Natural killer cell (primary cell): ENCODE results near the gene NLN. TPM values are rescaled to one million over a fixed set of nuclear protein-coding genes. Genes with fewer than 3 reads are reported as not detected.
"Not testable (repeated sequence)": the region's sequence is repeated elsewhere in the genome, so short reads cannot be mapped to it uniquely, and the experiment has no call there.

ENCODE experiments used
- ATAC-seq, 3 donors: fragments of 150-1000 bp in 2 of 3; fragments of 200-7000 bp in 1 of 3; cut with Tn5 transposase; 1 replicate in 1 of 3; 2 replicates in 2 of 3; pipeline ENCODE4 v1.10.0; 2021; ENCODE audit warnings: mild to moderate bottlenecking in 2 of 3, moderate library complexity in 2 of 3
- DNase-seq, 2 donors: peaks; one replicate each; pipeline versions ENCODE4 v3.0.0 to v3.0.0-alpha.2; 2013 to 2021; ENCODE audit warnings: mixed read lengths in 1 of 2
- H3K27ac ChIP-seq: one replicate; pipeline ENCODE4 v1.5.1; 2013; ENCODE audit warnings: mild to moderate bottlenecking, low read length
- H3K27me3 ChIP-seq: one replicate; pipeline ENCODE4 v1.6.1; 2013; ENCODE audit warnings: low read length; ENCODE audit not compliant: control insufficient read depth, insufficient read depth
- H3K36me3 ChIP-seq: one replicate; pipeline ENCODE4 v1.6.1; 2013; ENCODE audit warnings: low read length; ENCODE audit not compliant: control insufficient read depth, insufficient read depth
- H3K4me1 ChIP-seq: one replicate; pipeline ENCODE4 v1.6.1; 2013; ENCODE audit warnings: low read length; ENCODE audit not compliant: control insufficient read depth, insufficient read depth
- H3K4me3 ChIP-seq: one replicate; pipeline ENCODE4 v1.5.1; 2013; ENCODE audit warnings: low read length
- H3K9me3 ChIP-seq: one replicate; pipeline ENCODE4 v1.6.1; 2013; ENCODE audit warnings: low read length; ENCODE audit not compliant: control insufficient read depth, insufficient read depth
- H3K27ac Mint-ChIP-seq, 2 donors: one replicate each; pipeline ENCODE4 v1.8.0; 2022; ENCODE audit warnings: mild to moderate bottlenecking in 2 of 2, mixed read lengths in 2 of 2, moderate library complexity in 1 of 2
- H3K27me3 Mint-ChIP-seq, 2 donors: one replicate each; pipeline ENCODE4 v1.8.0; 2022; ENCODE audit warnings: low read depth in 2 of 2, mixed read lengths in 2 of 2
- H3K36me3 Mint-ChIP-seq: one replicate; pipeline ENCODE4 v1.8.0; 2022; ENCODE audit warnings: mixed read lengths
- H3K4me1 Mint-ChIP-seq, 2 donors: one replicate each; pipeline ENCODE4 v1.8.0; 2022; ENCODE audit warnings: mixed read lengths in 2 of 2
- H3K4me3 Mint-ChIP-seq: one replicate; pipeline ENCODE4 v1.8.0; 2022; ENCODE audit warnings: mild to moderate bottlenecking, moderate library complexity, mixed read lengths
- H3K9me3 Mint-ChIP-seq, 2 donors: one replicate each; pipeline ENCODE4 v1.8.0; 2022; ENCODE audit warnings: mixed read lengths in 2 of 2
- WGBS: methylation state at CpG from one replicate; pipeline ENCODE4 v1.1.7; 2013; ENCODE audit warnings: missing lambda C conversion rate; ENCODE audit not compliant: insufficient coverage; 5-methylcytosine and 5-hydroxymethylcytosine counted together
- intact Hi-C: fragments of 100-400 bp; cut with micrococcal nuclease; formaldehyde crosslinking; loops from one replicate; pipeline ENCODE4 v1.14.2; 2022
- total RNA-seq, 4 donors: library from RNA; stranded (reverse); fragments of 120-200 nt in 1 of 4; gene quantifications; one replicate each; pipeline versions ENCODE4 v1.2.3 to v1.2.4, GENCODE V29; 2013 to 2022
- TF ChIP-seq, protein P1 (sequence below): fragments of 200-600 bp; IDR thresholded peaks from one replicate; pipeline ENCODE4 v1.8.0; 2022; ENCODE audit warnings: antibody characterized with exemption

Gene NLN
- total RNA-seq, 3 donors from 2014 or later (not counting 1 experiment from before 2014, with no cell fraction given): 0.86 to 2.0 (median 1.3) TPM

DNA sequence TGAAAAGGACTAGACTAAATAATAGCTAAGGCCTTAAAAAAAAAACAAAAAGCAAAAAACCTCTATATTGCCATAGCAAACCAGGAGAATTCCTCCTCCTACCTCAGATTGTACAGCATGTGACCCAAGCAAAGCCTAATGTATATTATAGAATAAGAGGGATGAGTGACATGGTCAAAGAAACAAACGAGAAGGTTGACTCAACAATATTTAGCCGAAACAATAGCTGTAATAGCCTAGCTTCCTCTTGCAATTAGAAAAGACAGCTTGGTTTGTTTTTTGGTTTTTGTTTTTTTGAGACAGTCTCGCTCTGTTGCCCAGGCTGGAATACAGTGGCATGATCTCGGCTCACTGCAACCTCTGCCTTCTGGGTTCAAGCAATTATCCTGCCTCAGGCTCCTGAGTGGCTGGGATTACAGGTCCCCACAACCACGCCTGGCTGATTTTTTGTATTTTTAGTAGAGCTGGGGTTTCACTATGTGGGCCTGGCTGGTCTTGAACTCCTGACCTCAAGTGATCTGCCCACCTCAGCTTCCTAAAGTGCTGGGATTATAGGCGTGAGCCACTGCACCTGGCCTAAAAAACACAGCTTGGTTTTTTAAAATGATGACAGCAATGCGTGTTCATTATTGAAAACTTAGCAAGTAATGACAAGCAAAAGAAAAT is 5.6 kb downstream of the NLN start:
- 78% methylated on average over 6 of the region's 7 CpGs for WGBS
- Mint-ChIP-seq H3K4me3 (no peak overlapping the region), H3K36me3 (no peaks in the 10 kb centered on the region), H3K4me1 (peaks cover 7 to 8% of the 10 kb centered on the region in 2 donors), H3K27ac (no peak overlapping the region), H3K9me3 (no peaks in the 10 kb centered on the region), H3K27me3 (peaks cover 11 to 17% of the 10 kb centered on the region in 2 donors)
- Histone ChIP-seq H3K9me3 (no peaks in the 10 kb centered on the region), H3K27ac (no peak overlapping the region), H3K27me3 (no peaks in the 10 kb centered on the region), H3K36me3 (no peaks in the 10 kb centered on the region), H3K4me1 (peaks cover 6% of the 10 kb centered on the region), H3K4me3 (no peak overlapping the region)
- intact Hi-C loops: no loop called here
- no peak for DNase-seq
- no peak for ATAC-seq
- TF ChIP-seq, protein P1, sequence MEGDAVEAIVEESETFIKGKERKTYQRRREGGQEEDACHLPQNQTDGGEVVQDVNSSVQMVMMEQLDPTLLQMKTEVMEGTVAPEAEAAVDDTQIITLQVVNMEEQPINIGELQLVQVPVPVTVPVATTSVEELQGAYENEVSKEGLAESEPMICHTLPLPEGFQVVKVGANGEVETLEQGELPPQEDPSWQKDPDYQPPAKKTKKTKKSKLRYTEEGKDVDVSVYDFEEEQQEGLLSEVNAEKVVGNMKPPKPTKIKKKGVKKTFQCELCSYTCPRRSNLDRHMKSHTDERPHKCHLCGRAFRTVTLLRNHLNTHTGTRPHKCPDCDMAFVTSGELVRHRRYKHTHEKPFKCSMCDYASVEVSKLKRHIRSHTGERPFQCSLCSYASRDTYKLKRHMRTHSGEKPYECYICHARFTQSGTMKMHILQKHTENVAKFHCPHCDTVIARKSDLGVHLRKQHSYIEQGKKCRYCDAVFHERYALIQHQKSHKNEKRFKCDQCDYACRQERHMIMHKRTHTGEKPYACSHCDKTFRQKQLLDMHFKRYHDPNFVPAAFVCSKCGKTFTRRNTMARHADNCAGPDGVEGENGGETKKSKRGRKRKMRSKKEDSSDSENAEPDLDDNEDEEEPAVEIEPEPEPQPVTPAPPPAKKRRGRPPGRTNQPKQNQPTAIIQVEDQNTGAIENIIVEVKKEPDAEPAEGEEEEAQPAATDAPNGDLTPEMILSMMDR: no peak

DNA sequence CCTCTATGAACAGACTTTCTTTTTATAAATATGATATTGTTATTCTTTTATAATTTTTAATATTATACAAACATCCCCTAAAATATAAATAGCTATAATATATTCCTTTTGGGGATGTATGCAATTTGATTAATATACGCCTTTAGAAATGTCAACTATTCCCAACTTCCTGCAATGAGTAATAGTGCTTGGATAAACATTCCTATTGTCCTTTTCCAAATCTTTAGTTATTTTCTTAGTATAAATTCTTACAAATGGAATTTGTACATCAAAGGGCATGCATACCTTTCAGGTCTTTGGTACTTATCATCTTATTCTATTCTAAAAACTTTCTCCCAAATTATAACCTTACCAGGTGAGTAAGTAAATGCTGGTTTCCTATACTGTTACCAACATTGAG is 6.2 kb downstream of the NLN start:
- Mint-ChIP-seq H3K27me3 (peaks cover 5 to 11% of the 10 kb centered on the region in 2 donors), H3K4me1 (peaks cover 1 to 2% of the 10 kb centered on the region in 2 donors), H3K9me3 (no peaks in the 10 kb centered on the region), H3K4me3 (no peak overlapping the region), H3K36me3 (no peaks in the 10 kb centered on the region), H3K27ac (no peak overlapping the region)
- H3K4me1 ChIP-seq: peaks cover under 1% of the 10 kb centered on the region
- no CpG with 5 or more reads among the region's 1 CpG for WGBS
- ATAC-seq (no peak), DNase-seq (no peak)
- no peak overlapping the region for H3K27ac ChIP-seq
- H3K9me3 ChIP-seq: no peaks in the 10 kb centered on the region
- no peaks in the 10 kb centered on the region for H3K36me3 ChIP-seq
- TF ChIP-seq, protein P1: no peak
- no peak overlapping the region for H3K4me3 ChIP-seq
- intact Hi-C loops: no loop called here
- H3K27me3 ChIP-seq: no peaks in the 10 kb centered on the region

DNA sequence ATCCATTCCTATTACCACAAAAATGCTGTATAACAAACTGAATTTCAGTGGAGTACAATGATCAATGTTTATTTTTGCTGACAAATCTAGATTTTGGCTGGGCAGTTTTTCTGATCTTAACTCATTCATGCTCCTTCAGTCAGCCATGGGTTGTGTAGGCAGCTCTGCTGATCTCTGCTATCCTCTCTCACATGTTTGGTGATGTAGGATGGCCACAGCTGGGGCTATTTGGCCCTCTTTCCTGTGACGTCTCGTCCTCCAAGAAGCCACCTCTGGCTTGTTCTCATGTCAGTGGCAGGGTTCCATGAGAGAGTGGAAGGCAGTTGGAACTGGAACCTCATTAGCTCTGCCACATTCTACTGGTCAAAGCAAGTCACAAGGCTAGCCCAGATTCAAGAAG is 8.9 kb downstream of the NLN start:
- no peaks in the 10 kb centered on the region for H3K36me3 ChIP-seq
- Mint-ChIP-seq H3K9me3 (no peaks in the 10 kb centered on the region), H3K27ac (no peak overlapping the region), H3K36me3 (no peaks in the 10 kb centered on the region), H3K27me3 (peaks cover 8 to 9% of the 10 kb centered on the region in 2 donors), H3K4me1 (no peaks in the 10 kb centered on the region), H3K4me3 (no peak overlapping the region)
- H3K4me1 ChIP-seq: no peaks in the 10 kb centered on the region
- DNase-seq (no peak), ATAC-seq (no peak)
- WGBS: 100% methylated on average over 2 of the region's 2 CpGs
- no peaks in the 10 kb centered on the region for H3K9me3 ChIP-seq
- H3K27ac ChIP-seq: no peak overlapping the region
- TF ChIP-seq, protein P1: no peak
- no peak overlapping the region for H3K4me3 ChIP-seq
- no peaks in the 10 kb centered on the region for H3K27me3 ChIP-seq
- intact Hi-C loops: no loop called here

DNA sequence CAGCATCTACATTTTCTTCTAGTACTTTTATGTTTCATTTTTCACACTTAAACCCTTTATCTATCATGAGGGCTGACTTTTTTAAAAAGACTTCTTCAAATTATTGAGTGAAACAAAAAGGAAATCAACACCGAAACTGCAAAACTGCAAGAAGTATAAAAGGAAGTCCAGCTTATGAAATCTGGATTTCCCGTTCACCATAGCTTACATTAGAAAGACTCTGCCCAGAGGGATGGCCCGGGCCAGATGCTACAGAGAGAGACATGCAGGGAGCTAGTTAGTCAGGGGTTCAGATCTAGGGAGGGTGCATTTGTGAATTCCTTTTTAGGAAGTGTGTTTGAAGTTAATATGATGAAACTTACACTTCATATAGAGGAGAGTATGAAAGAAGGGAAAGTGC is 10.0 kb downstream of the NLN start:
- DNase-seq, H3K4me1 Mint-ChIP-seq, H3K27ac Mint-ChIP-seq, H3K4me3 Mint-ChIP-seq, ATAC-seq, H3K9me3 ChIP-seq, H3K9me3 Mint-ChIP-seq, H3K4me1 ChIP-seq, H3K27me3 ChIP-seq, H3K27ac ChIP-seq, H3K4me3 ChIP-seq, intact Hi-C loops, H3K36me3 ChIP-seq, H3K36me3 Mint-ChIP-seq: not testable (repeated sequence)
- peaks cover 8 to 13% of the 10 kb centered on the region in 2 donors for H3K27me3 Mint-ChIP-seq
- 84% methylated on average over 2 of the region's 3 CpGs for WGBS

DNA sequence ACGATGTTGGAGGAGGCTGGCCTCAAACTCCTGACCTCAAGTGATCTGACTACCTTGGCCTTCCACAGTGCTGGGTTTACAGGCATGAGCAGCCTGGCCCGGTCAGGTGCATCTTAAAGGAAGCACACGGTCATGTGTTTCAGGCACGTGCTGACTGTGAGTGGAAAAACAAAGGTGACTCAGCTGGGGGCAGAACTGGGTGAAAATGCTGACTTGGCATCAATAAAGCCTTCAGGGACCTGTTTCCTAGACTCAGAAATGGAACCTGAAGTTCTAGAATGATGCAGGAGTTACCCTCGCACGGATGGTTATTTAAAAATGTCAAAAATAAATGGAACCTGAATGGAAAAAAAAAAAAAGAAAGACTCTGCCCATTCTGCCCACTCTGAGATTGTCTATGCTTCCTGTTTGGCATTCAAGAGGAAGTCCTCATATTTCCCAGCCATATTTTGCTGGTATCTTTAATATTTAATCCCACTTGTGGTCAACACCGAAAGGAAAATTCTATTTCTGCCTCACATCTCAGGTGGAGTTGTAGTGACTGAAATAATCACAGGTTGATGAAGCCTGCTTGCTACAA is 12.3 kb downstream of the NLN start:
- peaks cover 8 to 16% of the 10 kb centered on the region in 2 donors for H3K27me3 Mint-ChIP-seq
- H3K4me1 Mint-ChIP-seq, H3K27ac Mint-ChIP-seq, H3K36me3 ChIP-seq, H3K9me3 Mint-ChIP-seq, H3K27me3 ChIP-seq, H3K9me3 ChIP-seq, ATAC-seq, H3K4me1 ChIP-seq, H3K4me3 ChIP-seq, H3K36me3 Mint-ChIP-seq, DNase-seq, intact Hi-C loops, H3K4me3 Mint-ChIP-seq, H3K27ac ChIP-seq: not testable (repeated sequence)
- 35% methylated on average over 4 of the region's 7 CpGs for WGBS
